GM18526 (cell line): ENCODE data around the gene C10orf120.

Experiments
- POLR2A ChIP-seq: IDR thresholded peaks from 3 replicates; pipeline ENCODE4 v1.6.1; 2011; ENCODE audit not compliant: insufficient read length; ENCODE audit errors: extremely low read depth

Gene C10orf120

DNA sequence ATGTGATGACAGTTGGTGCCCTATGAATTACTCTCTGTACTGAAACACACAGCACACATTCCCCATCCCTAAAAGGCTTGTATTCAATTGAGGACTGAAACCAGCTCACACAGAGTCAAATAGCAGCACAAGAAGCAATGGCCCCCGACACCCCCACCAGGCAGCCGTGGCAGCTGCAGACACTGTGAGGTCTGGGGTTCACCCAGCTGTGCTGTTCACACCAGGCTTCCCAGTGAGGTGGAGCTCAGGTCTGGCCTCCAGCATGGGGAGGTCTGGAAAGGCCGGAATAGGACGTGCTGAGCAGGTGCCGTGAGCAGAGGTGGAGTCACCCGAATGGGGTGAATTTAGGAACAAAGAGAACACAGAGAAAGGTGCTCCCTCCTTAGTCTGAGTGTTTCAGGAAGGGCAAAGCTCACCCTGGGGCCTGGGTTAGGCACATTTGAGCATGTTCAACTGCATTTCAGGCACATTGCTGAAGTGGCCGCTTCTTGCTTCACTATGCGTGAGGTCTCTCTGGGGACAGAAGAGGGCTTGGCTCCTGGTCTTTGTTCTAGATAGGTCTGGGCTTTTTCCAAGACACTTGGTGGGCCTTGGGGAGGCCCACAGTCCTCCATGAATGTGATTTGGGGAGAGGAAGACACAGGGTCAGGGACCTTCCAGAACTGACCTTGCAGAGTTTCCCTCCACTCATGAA lies 41.1 kb downstream of the C10orf120 start:
- no peak for TF ChIP-seq POLR2A

DNA sequence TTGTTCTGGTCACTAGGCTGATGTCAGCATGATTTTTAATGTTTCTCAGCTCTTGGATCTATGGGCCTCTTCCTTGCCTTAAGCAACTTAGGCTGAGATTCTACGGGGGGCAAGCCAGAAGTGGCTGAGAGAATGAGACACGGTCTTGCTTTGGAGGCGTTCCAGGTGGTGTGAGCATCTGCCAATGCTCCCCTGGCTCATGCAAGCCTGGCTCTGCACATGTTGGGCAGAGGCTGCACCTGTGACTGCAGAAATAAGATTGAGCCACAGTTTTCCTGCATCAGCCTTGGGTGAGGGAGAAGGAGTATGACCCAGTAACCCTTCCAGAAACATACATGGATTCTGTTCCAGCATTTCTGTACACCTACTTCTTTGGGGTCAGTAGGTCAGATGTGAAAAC lies 41.9 kb downstream of the C10orf120 start:
- no peak for TF ChIP-seq POLR2A

DNA sequence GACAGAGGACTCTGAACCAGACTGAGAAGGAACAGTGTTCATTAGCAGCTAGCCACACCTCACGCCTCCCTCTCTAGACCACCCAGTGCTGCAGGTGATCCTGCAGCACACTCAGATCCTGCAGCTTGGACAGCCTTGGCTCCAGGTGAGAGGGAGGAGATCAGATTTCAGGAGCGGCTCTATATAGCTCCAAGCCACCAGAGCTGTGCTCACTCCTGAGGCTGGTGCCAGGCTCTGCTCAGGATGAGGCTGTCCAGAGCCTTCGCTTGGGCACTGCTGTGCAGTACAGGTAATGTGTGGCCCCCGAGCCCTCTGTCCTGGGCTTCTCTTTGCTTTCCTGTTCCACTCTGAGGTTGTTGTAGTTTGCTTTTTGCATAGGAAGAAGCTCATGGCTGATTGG lies 42.4 kb downstream of the C10orf120 start:
- no peak for TF ChIP-seq POLR2A

DNA sequence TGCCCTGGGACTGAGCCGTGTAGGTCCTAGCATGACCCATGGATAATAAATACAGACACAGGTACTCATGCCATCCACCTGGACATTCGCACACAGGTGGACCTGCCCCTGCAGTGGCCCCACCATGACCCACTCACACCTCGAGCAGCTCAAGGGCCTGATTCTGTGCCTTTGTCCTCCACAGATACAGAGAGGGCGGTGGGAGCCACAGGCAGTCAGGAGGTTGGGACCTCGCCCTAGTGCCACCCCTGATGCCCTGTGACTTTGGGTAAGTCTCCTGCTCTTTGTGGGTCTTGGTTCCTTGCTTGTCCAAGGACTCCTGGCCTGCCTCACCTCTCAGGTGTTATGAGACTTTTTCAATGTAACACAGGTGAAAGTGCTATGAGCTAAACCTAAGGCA lies 42.9 kb downstream of the C10orf120 start:
- no peak for TF ChIP-seq POLR2A

DNA sequence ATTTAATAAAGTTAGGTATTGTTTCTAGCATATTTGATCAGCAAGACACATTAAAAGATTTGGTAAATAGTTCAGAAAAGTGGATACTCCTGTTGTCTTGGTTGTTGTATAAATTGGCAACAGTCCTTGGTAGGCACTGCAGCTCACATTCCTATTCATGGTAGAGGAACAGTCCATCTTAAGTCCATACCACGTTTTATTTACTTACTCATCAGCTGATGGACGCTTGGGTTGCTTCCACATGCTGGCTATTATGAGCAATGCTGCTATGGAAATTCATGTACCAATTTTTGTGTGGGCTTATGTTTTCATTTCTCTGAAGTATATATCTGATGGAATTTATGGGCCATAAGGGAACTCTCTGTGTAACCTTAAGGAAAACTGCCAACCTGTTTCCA lies 43.3 kb downstream of the C10orf120 start:
- TF ChIP-seq POLR2A = no peak

DNA sequence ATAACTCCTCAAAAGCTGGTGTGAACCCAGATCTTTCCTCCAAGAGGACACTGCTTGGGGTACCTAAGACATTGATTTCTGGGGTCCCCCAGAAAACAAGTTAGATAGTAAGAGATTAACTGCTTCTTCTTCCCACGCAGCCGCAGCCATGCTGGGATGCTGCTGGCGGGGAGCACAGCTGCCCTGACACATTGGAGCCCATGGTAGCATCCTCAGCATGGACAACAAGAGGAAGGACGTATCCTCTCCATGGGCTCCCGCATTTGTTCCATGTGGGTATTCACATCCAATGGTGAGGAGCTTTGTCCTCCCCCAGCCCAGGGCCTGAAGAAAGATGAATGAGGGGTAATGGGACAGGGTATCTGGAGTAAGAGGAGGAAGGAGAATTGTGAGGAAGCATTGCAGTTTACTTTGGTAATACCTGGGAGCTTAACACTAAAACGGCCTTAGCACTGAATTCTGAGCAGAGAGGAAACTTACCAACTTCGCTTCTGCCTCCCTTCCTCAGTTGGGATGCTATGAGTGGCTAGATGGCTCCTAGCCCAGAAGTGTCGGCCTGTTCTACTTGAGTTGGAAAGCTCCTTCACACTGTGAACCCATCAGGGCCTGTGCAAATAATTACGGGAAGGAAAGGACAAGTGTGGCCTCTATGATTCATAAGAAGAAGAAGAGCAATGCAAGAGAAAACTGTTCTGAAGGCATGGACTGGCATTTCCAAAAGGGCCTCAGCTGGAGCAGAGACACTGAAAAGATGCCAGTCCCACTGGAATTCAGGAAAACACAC lies 43.9 kb downstream of the C10orf120 start:
- no peak for TF ChIP-seq POLR2A

GRCh38 chr10:122650331-122650730 lies 49.3 kb downstream of the C10orf120 start:
- TF ChIP-seq POLR2A = no peak

- no peak for TF ChIP-seq POLR2A
Measured at GRCh38 chr10:122649903-122650302, 49.7 kb downstream of the C10orf120 start.

DNA sequence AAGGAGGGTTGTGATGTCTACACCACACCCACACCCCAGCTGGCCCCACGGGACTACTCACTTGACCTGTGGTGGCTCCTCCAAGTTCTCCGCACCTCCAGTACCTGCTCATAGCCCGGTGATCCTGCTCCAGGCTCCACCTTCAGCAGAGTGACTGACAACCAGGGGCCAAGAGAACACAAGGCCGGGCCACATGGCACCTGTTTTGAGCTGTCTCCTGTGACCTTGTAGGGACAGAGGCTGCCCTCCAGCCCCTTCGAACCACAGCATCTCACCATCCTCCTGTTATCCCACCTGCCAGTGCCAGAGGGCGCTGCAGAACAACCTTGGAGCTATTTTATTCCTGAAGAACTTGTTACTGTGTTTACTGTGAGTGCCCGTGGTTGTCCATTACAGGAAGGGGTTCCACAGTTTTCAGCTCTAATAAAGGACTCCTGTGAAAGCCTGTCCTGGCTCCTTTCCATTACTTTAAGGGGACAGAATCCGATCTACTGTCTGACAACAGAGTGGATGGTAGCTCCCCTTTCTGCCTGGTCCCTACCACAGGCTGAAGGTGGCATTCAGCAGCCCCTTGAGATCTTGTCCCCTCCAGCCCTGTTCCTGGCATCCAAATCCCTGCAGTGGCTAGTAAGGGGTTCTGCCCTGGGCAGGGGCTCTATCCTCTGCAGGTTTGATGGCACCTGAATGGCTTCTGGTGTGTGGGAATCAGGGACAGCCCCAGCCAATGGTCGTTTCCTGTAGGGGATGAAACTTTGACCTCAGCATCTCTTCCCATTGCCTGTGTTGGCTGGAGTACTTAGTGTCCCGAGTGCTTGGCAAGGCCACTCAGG lies 50.8 kb downstream of the C10orf120 start:
- no peak for TF ChIP-seq POLR2A
